ENCODE results near the gene RNF220. TPM values are rescaled to one million over a fixed set of nuclear protein-coding genes. Genes with fewer than 3 reads are reported as not detected.

Gene RNF220
- polyA plus RNA-seq, 1 donor from 2014 or later = 142 TPM

- H3K79me2 ChIP-seq (replicated peaks; ENCODE audit: insufficient read depth, low read length) = no peaks in the 10 kb centered on the region
- no peak overlapping the region for H3K4me2 ChIP-seq (ENCODE audit: low read length)
- H3K27ac ChIP-seq (ENCODE audit: low read length) = no peak overlapping the region
- no peak overlapping the region for H3K9ac ChIP-seq (ENCODE audit: low read length)
- no peaks in the 10 kb centered on the region for H3K9me3 ChIP-seq (ENCODE audit: low read length)
- no peaks in the 10 kb centered on the region for H3K9me2 ChIP-seq (ENCODE audit: insufficient read depth, low read length)
- H4K20me1 ChIP-seq (ENCODE audit: insufficient read depth) = no peaks in the 10 kb centered on the region
- TF ChIP-seq RAD21 (conservative IDR thresholded peaks at IDR 0.05) = no peak
- no peak for TF ChIP-seq POLR2AphosphoS5 (IDR thresholded peaks at IDR 0.05)
- no peak for TF ChIP-seq EP300 (conservative IDR thresholded peaks at IDR 0.05; ENCODE audit: poor library complexity, severe bottlenecking)
- TF ChIP-seq EZH2 (IDR thresholded peaks at IDR 0.05; ENCODE audit: borderline replicate concordance, insufficient read depth, low read length, poor library complexity, severe bottlenecking) = no peak
- no peak for TF ChIP-seq SMC3 (conservative IDR thresholded peaks at IDR 0.05; ENCODE audit: poor library complexity)
- TF ChIP-seq CTCF (IDR thresholded peaks at IDR 0.05; ENCODE audit: poor library complexity, severe bottlenecking) = no peak
- TF ChIP-seq REST (IDR thresholded peaks at IDR 0.05; ENCODE audit: borderline replicate concordance) = no peak
- TF ChIP-seq MXI1 (conservative IDR thresholded peaks at IDR 0.05; ENCODE audit: poor library complexity, severe bottlenecking) = no peak
- no peak for TF ChIP-seq TAF1 (IDR thresholded peaks at IDR 0.05; ENCODE audit: low read depth)
- H2AFZ ChIP-seq (ENCODE audit: low read depth, low read length) = no peak overlapping the region
- H3F3A ChIP-seq (ENCODE audit: insufficient read depth, low read length, poor library complexity, severe bottlenecking) = no peaks in the 10 kb centered on the region
- H3K36me3 ChIP-seq (ENCODE audit: insufficient read depth, low read length) = no peaks in the 10 kb centered on the region
- H3K27me3 ChIP-seq (ENCODE audit: insufficient read depth, low read depth, low read length) = no peaks in the 10 kb centered on the region
- H3K4me3 ChIP-seq (ENCODE audit: low read length) = no peak overlapping the region
These were observed 163.3 kb downstream of the RNF220 start for GRCh38 chr1:44568128-44568900.

DNA sequence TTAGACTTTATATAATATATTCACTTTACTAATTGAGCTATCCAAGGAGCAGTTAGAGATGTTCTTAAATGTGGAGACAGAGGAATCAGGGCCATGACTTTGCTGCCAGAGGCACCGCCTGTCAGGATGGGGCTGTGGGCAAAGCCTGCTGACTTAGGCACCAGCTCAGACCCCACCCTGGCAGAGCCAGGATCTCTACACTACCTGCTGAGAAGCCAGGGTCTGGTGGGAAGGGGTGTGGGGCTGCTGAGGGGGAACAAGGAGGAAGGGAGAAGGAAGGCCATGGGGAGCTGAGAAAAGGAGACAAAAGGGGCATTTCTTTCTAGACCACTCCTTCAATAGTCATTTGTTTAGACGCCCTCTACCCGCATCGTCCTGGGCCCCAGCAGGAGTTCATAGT lies 164.4 kb downstream of the RNF220 start:
- H3K4me2 ChIP-seq (ENCODE audit: low read length) = no peak overlapping the region
- no peaks in the 10 kb centered on the region for H3K36me3 ChIP-seq (ENCODE audit: insufficient read depth, low read length)
- no peak overlapping the region for H3K9ac ChIP-seq (ENCODE audit: low read length)
- no peak overlapping the region for H3K4me3 ChIP-seq (ENCODE audit: low read length)
- H4K20me1 ChIP-seq (ENCODE audit: insufficient read depth) = no peaks in the 10 kb centered on the region
- no peaks in the 10 kb centered on the region for H3K79me2 ChIP-seq (replicated peaks; ENCODE audit: insufficient read depth, low read length)
- no peaks in the 10 kb centered on the region for H3K27me3 ChIP-seq (ENCODE audit: insufficient read depth, low read depth, low read length)
- H3K9me3 ChIP-seq (ENCODE audit: low read length) = no peaks in the 10 kb centered on the region
- no peaks in the 10 kb centered on the region for H3K9me2 ChIP-seq (ENCODE audit: insufficient read depth, low read length)
- H3K27ac ChIP-seq (ENCODE audit: low read length) = no peak overlapping the region
- no peak overlapping the region for H2AFZ ChIP-seq (ENCODE audit: low read depth, low read length)
- TF ChIP-seq MXI1 (conservative IDR thresholded peaks at IDR 0.05; ENCODE audit: poor library complexity, severe bottlenecking) = no peak
- no peak for TF ChIP-seq TAF1 (IDR thresholded peaks at IDR 0.05; ENCODE audit: low read depth)
- TF ChIP-seq POLR2AphosphoS5 (IDR thresholded peaks at IDR 0.05) = no peak
- TF ChIP-seq CTCF (IDR thresholded peaks at IDR 0.05; ENCODE audit: poor library complexity, severe bottlenecking) = no peak
- TF ChIP-seq RAD21 (conservative IDR thresholded peaks at IDR 0.05) = no peak
- TF ChIP-seq EP300 (conservative IDR thresholded peaks at IDR 0.05; ENCODE audit: poor library complexity, severe bottlenecking) = no peak
- no peak for TF ChIP-seq REST (IDR thresholded peaks at IDR 0.05; ENCODE audit: borderline replicate concordance)
- TF ChIP-seq EZH2 (IDR thresholded peaks at IDR 0.05; ENCODE audit: borderline replicate concordance, insufficient read depth, low read length, poor library complexity, severe bottlenecking) = no peak
- no peak for TF ChIP-seq SMC3 (conservative IDR thresholded peaks at IDR 0.05; ENCODE audit: poor library complexity)
- H3F3A ChIP-seq (ENCODE audit: insufficient read depth, low read length, poor library complexity, severe bottlenecking) = no peaks in the 10 kb centered on the region
